Measurements from ENCODE around the gene SPACDR.
"Not testable (repeated sequence)": the region's sequence is repeated elsewhere in the genome, so short reads cannot be mapped to it uniquely, and the experiment has no call there.

The SPACDR gene

DNA sequence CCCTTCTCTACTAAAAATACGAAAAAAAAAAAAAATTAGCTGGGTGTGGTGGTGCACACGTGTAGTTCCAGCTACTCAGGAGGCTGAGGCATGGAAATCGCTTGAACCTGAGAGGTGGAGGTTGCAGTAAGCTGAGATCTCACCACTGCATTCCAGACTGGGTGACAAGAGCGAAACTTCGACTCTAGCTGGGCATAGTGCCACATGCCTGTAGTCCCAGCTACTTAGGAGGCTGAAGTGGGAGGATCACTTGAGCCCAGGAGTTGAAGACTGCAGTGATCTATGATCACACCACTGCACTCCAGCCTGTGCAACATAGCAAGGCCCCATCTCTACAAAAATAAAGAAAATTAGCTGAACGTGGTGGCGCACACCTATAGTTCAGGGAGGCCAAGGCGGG, 1.2 kb upstream of the SPACDR start:
- DNase-seq: no peak

DNA sequence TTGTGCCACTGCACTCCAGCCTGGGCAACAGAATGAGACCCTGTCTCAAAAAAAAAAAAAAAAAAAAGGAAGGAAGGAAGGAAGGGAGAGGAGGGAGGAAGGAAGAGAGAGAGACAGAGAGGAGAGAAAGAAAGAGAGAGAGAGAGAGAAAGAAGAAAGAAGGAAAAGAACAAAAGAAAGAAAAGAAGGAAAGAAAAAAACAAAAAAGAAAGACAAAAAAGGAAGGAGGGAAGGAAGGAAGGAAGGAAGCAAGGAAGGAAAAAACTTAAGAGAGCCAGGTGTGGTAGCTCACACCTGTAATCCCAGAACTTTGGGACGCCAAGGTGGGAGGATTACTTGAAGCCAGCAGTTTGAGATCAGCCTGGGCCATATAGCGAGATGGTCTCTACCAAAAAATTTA, 731 bp upstream of the SPACDR start:
- no peak for DNase-seq

DNA sequence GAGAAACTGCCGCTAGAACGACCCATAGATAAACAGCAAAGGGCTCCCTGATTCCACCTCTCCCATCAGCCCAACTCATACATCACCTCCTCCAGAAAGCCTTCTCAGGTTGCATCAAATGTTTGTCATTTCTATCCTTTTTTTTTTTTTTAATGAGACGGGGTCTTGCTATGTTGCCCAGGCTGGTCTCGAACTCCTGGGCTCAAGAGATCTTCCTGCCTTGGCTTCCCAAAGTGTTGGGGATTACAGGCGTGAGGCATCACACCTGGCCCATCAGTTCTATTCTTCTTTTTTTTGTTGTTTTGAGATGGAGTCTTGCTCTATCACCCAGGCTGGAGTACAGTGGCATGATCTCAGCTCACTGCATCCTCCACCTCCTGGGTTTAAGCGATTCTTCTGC, 7.0 kb downstream of the SPACDR start:
- DNase-seq: no peak

DNA sequence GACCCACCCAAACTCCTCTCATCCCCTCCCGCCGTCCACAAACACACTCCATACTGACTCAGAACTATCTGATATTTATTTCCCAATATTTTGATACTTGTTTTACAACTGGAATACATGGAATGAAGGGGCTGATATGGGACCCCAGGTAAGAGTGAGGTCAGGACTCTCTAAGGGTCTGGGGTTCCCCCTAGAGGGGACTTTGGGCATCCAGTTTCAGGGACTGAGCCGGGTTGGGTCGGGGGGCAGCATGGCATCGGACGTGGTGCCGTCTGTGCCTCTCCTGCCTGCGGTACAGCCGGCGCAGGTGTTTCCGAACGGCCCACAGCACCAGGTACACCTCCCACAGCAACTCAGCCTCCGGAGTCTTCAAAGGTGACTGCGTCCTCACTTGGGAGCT, 7.5 kb downstream of the SPACDR start:
- DNase-seq: no peak

DNA sequence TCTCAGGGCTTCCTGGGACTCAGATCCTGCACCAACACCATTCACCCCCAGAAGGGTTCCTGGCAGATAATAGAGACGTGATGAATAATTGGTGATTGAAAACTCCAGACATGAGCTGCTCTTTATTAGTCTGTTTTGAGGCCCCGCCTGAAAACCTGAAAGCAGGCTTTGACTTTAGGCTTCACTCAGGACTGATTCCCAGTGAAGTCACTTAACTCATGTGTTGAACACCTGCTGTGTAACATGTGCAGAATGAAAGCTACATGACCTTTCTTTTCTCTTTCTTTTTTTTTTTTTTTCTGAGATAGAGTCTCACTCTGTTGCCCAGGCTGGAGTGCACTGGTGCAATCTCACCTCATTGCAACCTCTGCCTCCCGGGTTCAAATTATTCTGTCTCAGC, 8.9 kb downstream of the SPACDR start:
- DNase-seq: no peak

DNA sequence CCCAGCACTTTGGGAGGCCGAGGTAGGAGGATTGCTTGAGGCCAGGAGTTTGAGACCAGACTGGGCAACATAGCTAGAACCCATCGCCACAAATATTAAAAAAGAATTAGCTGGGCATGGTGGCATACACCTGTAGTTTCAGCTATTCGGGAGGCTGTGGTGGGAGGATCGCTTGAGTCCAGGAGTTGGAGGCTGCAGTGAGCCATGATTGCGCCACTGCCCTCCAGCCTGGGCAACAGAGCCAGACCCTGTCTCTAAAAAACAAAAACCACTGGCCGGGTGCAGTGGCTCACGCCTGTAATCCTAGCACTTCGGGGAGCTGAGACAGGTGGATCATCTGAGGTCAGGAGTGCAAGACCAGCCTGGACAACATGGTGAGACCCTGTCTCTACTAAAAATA, 10.2 kb downstream of the SPACDR start:
- not testable (repeated sequence) for DNase-seq

DNA sequence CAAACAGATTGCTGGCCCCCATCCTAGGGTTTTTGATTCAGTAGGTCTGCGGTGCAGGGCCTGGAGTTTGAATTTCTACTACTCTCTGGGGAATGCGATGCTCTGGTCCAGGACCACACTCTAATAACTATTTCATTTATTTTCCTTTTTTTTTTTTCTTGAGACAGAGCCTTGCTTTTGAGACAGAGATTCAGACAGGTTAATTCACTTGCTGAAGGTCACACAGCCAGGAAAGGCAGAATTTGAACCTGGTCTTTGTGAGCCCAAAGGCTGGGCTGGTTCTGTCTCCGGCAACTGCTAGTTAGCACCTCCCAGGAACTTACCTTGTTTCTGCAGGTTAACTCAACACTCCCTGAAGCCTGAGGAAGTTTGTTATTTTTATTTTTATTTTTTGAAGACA, 11.5 kb downstream of the SPACDR start:
- no peak for DNase-seq

DNA sequence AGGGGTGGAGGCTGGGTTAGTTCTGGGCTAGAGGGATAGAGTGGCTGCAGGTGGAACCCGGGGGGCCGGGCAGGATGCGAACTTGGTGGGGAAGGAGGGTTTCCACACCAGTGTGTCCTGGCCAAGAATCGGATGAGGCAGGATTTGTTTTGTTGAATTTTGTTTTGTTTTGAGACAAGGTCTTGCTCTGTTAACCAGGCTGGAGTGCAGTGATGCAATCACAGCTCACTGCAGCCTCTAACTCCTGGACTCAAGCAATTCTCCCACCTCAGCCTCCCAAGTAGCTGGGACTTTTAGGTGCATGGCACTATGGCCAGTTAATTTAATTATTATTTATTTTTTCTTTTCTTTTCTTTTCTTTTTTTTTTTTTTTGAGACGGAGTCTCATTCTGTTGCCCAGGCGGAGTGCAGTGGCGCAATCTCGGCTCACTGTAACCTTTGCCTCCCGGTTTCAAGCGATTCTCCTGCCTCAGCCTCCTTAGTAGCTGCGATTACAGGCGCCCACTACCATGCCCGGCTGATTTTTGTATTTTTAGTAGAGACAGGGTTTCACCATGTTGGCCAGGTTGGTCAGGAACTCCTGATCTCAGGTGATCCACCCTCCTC, 14.8 kb downstream of the SPACDR start:
- no peak for DNase-seq

DNA sequence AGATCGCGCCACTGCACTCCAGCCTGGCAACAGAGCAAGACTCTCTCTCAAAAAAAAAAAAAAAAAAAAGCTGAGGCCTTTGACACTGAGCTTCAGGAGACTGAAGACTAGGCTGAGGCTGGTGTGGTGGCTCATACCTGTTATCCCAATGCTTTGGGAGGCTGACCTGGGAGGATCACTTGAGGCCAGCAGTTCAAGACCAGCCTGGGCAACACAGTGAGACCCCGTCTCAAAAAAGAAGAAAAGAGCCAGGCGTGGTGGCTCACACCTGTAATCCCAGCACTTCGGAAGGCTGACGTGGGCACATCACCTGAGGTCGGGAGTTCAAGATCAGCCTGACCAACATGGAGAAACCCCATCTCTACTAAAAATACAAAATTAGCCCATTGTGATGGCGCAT, 16.7 kb downstream of the SPACDR start:
- DNase-seq: not testable (repeated sequence)

DNA sequence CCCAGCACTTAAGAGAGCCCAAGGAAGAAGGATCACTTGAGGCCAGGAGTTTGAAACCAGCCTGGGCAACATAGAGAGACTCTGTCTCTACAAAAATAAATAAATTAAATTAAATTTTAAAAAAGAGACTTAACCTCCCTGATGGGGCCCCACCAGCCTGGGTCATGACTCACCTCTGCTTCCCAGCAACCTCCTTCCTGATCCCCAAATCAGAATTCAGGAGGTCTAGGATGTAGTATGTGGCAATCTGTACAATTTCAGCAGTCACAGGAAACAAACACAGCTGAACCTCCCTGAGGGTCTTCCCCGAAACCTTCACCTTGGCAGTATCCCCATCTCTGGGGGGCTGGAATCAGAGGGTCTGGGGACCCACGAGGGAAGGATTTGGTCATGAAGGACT, 18.0 kb downstream of the SPACDR start:
- DNase-seq: no peak

DNA sequence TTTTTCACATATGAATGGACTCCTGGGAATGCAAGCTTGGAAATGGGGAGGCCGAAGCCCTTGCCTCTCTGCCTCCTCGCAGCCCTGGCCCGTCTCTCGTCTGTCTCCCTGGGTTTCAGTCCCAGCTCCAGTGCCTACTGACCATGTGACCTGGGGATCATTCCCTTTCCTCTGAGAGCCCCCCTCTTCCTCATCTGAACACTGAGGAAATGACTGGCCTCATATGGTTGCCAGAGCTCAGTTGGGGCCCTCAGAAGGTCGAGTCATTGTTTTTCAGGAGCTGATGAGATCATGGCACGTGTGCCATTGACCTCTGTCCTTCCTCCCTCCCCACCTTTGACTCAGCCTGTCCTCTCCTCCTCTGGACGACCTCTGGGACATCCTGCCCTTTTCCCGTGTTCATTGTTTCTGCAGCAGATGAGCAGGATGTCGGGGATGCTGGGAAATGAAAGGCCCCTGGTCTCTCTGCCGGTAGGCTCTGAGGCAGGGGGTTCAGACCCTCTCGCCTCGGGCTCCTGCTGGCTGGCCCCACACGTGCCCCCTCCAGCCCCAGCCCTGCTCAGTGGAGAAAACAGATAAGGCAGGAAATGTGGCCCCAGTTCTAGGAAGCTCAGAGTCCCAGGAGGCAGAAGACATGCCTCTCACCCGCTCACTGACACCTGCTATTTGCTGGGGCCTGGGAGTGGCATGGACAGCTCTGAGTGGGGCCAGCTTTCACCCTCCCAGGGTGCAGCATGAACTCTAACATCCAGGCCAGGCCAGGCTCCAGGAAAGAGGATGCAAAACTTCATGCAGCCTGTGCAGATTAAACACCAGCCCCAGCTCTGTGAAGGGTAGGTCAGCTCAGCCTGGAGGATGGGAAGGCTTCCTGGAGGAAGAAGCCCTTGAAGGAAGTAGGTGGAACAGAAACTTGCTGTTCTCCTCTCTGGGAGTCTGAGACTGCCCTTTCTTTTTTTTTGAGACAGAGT, 19.5 kb downstream of the SPACDR start:
- DNase-seq: no peak

DNA sequence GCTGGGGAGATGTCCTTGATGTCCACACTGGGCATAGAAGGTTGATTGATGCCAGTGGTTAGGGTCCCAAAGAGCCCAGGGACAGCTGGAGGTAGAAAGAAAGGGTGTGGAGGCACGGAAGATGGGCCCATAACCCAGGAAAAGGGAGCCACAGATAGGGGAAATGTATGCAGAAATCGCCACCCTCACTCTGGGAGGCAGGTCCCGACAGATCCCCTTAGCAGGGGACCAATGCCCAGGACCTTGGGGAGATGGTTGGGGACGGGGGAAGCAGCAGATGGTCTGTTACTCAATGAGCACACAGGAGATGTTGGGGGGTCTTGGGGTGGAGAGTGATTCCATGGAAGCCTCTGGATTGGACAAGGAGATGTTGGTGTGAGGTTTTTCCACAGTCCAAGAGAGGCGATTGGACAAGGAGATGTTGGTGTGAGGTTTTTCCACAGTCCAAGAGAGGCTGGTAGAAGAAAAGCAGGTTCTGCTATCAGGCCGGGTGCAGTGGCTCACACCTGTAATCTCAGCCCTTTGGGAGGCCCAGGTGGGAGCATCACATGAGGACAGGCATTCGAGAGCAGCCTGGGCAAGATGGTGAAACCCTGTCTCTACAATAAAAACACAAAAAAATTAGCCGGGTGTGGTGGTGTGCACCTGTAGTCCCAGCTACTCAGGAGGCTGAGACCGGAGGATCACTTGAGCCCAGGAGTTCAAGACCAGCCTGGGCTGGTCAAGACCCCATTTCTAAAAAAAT, 20.8 kb downstream of the SPACDR start:
- DNase-seq: no peak

DNA sequence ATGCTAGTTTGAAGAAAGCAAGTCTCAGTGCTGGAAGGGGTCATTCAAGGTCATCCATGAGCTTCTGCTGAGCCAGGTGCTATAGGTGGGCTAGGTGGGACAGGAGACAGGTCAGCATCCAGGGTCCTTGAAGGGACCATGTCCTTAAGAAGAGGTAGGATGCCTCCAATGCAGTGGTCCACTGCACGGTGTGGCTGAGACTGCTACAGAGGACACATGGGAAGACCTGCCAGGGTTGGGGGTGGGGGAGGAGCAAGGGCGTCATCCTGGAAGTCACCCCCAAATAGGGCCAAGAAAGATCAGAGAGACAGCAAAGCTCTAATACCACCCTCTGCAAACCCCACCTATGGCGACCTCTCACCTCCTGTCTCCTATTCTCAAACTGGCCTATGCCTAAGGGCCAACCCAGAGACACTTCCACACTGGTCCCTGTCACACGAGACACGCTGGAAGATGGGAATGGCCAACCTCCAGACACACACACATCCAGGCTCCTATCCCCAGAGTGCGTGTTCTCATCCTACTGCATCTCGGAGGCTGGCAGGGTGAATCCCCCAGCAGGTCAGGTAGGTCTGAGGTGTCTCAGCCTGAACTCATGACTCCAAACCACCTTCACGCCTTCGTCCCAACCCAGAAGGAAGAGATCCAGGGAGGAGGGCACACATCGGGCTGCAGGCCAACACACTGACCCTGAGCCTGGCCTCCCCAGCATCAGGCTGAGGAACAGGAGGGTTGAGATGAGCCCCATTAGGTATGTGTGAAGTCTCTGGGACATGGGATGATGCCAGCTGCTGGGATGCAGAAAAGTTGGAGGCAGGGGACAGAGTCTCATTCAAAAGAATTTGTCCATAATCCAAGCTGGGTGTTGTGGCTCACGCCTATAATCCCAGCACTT, 22.2 kb downstream of the SPACDR start:
- no peak for DNase-seq

DNA sequence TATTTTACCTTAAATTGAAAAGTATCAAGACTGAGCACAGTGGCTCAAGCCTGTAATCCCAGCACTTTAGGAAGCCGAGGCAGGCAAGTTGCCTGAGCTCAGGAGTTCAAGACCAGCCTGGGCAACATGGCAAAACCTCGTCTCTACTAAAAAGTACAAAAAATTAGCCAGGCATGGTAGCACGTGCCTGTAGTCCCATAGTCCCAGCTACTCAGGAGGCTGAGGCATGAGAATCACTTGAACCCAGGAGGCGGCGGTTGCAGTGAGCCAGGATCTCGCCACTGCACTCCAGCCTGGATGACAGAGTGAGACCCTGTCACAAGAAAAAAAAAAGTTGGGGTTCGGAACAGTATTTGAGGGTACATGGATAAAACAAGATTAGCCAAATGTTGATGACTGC, 24.8 kb downstream of the SPACDR start:
- not testable (repeated sequence) for DNase-seq

DNA sequence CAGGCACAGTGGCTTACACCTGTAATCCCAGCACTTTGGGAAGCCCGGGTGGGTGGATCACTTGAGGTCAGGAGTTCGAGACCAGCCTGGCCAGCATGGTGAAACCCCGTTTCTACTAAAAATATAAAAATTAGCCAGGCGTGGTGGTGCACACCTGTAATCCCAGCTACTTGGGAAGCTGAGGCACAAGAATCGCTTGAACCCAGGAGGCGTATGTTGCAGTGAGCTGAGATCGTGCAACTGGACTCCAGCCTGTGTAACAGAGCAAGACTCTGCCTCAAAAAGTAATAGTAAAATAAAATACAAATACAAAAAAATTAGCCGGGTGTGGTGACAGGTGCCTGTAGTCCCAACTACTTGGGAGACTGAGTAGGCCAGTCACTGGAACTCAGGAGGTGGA, 25.3 kb downstream of the SPACDR start:
- not testable (repeated sequence) for DNase-seq

DNA sequence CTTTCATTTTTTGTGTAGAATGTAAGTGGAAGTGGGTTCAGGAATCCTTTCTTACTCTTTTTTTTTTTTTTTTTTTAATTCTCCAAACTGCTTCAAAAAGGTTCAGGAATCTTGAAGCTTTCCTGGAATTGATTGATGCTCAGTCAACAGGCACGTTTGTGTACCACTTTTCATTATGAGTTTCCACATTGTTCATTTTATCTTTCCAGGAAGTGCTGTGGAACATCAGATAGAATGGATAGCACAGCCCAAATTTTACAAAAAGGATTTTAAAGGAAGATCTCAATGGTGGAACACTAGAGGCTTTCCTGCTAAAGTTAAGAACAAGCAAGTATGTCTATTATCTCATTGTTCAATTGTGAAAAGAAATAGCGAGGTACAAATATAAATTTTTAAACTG, 25.9 kb downstream of the SPACDR start:
- no peak for DNase-seq

DNA sequence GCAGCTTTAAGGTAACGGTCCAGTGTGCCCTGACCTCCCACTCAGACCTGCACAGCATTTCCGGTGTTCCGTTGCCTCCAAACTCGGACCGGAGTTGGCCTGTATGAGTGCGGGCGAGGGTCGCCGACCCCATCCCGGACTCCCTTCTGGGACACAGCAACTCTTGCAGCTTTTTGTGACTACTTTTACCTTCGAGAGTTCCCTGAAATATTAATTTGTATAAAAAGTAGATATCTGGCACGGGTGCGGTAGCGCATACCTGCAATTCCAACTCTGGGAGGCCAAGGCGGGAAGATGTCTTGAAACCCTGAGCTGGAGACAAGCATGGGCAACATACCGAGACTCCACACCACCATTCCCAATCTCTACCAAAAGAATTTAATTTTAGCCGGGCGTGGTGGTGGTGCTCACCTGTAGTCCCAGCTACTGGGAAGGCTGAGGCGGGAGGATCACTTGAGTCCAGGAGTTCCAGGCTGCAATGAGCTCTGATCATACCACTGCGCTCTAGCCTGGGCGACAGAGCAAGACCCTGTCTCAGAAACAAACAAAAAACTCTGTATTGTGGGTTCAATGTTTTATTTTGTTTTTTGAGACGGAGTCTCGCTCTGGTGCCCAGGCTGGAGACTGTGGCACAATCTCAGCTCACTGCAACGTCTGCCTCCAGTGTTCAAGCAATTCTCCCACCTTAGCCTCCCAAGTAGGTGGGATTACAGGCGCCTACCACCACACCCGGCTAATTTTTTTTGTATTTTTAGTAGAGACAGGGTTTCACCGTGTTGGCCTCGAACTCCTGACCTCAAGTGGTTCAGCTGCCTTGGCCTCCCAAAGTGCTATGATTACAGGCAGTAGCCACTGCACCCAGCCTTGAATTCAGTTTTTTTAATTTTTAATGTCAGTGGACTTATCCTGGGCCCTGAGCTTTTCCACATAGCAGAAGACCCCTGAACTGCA, 26.6 kb downstream of the SPACDR start:
- DNase-seq: no peak

DNA sequence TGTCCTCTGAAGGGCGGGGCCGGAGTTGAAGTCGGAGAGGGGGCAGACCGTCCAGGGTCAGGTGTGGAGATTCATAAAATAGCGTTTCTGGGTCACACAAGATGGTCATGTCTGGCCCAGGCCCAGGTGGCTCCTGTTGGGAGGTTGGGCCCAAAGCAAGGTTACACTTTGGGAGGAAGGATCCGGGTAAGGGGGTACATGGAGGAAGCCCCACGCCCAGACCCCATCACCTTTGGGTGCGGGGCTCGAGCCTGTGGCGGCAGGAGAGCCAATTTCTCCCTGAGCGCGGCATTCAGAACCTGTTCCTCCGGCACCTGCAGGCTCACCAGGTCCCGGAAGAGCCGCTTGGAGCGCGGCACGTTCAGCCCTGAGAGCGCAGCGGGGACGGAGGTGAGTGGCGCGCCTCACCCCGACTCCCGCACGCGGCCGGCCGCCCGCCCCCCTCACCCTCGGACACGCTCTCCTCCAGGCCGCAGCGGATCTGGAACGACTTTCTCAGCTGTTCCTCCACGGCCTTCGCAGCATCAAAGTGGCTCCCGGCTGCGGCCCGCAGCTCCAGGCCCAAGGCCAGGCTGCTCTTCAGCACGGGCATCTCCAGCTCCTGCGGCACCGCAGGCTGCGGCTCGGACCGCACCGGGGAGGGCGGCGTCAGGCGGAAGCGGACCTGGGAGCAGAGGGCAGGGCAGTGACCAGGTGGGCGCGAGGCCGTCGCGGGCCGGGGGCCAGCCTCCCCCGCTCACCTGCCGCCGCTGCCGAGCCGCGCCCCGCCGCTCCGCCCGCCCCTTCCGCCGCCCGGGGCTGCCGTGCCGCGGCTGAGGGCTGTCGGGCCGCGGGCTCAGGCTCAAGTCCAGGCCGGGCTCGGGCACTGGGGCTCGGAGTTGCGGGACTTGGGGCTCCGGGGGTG, 28.4 kb downstream of the SPACDR start:
- peak; percentile 55 to 57 for DNase-seq

DNA sequence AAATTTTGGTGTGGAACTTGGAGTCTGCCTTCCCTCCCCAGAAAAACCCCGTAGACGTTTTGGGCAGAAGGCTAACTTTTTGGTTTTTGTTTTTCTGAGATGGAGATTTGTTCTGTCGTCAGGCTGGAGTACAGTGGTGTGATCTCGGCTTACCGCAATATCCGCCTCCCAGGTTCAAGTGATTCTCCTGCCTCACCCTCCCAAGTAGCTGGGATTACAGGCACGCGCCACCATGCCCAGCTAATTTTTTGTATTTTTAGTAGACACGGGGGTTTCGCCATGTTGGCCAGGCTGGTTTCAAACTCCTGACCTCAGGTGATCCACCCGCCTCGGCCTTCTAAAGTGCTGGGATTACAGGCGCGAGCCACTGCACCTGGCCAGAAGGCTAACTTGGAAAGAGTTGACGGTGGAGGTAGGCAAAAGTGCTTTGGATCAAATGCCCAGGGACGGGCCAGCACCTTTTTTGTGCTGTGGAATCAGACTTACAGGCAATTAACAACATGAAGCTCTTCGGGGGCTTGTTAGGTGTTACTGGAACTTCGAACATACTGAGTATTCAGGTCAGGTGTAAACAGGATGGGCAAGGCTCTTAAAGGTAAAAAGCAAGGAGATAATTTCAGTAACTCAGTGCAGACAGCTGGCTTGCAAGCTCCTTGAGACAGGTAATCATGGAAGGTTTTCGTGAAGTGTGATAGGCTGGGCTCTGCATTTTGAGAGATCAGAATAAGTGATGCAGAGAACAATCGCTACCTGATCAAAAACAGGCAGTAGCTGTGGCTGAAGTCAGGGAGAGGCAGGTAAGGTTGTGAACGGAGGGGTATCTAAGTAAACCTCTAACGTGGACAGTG, 29.5 kb downstream of the SPACDR start:
- no peak for DNase-seq

Measured in stimulated activated CD4-positive, alpha-beta T cell treated with anti-CD3 and anti-CD28 coated beads, Interleukin-2, amount 100 ng/mL, for 24 hours (primary cell).